ENCODE data around the gene RHBDF2. TPM values are rescaled to one million over a fixed set of nuclear protein-coding genes. Genes with fewer than 3 reads are reported as not detected.
A peak's percentile ranks its signal among the peaks of the same experiment; 100 is the strongest.
"Not testable (repeated sequence)": the region's sequence is repeated elsewhere in the genome, so short reads cannot be mapped to it uniquely, and the experiment has no call there.

The RHBDF2 gene
- total RNA-seq, 4 donors from 2014 or later, result 27.0 to 38.5 (median 33.7) TPM

GRCh38 chr17:76510831-76511244 is 9.6 kb upstream of the RHBDF2 start:
- Histone ChIP-seq H3K27ac (no peak overlapping the region), H3K4me3 (no peak overlapping the region), H3K4me1 (peaks cover 6 to 35% (median 10%) of the 10 kb centered on the region in 3 donors), H3K36me3 (no peaks in the 10 kb centered on the region), H3K9me3 (no peaks in the 10 kb centered on the region), H3K27me3 (peaks cover 0 to 26% (median 0%) of the 10 kb centered on the region in 4 donors)
- intact Hi-C loops (cut with DNase I), result no loop called here
- 24 to 48% methylated on average over 5 to 7 of the region's 9 CpGs for WGBS, 2 donors
- TF ChIP-seq POLR2A (IDR thresholded peaks at IDR 0.05) (no peak), CTCF (IDR thresholded peaks at IDR 0.05) (no peak)
- no peak for DNase-seq

- not testable (repeated sequence) for H3K36me3 ChIP-seq, H3K4me3 ChIP-seq, DNase-seq, H3K27ac ChIP-seq, H3K9me3 ChIP-seq
- Histone ChIP-seq H3K4me1 (peaks cover 3 to 25% (median 6%) of the 10 kb centered on the region in 3 donors), H3K27me3 (peaks cover 0 to 26% (median 0%) of the 10 kb centered on the region in 4 donors)
- intact Hi-C loops (cut with DNase I), result loop anchor here (10.0 kb wide), 1 partner anchor 104 kb away; no protein-coding TSS in a partner anchor
- 60 to 69% methylated on average over 9 to 10 of the region's 14 CpGs for WGBS, 2 donors
Observed at GRCh38 chr17:76508472-76509063, 7.3 kb upstream of the RHBDF2 start.

GRCh38 chr17:76506408-76507345 is 5.5 kb upstream of the RHBDF2 start:
- Histone ChIP-seq H3K27ac (no peak overlapping the region), H3K9me3 (no peaks in the 10 kb centered on the region), H3K27me3 (peaks cover 0 to 26% (median 0%) of the 10 kb centered on the region in 4 donors), H3K36me3 (no peaks in the 10 kb centered on the region), H3K4me1 (peaks cover 9 to 25% (median 9%) of the 10 kb centered on the region in 3 donors), H3K4me3 (no peak overlapping the region)
- DNase-seq, result no peak
- TF ChIP-seq CTCF (IDR thresholded peaks at IDR 0.05), result peak; percentile 93 to 99 (median 98)
- no peak for TF ChIP-seq POLR2A (IDR thresholded peaks at IDR 0.05)
- intact Hi-C loops (cut with DNase I), result loop anchor here (2.0 to 10.0 kb wide), 2 partner anchors 40 to 102 kb away; partner anchors contain the start of gene AANAT
- 15 to 49% methylated on average over 5 to 8 of the region's 24 CpGs for WGBS, 2 donors

- TF ChIP-seq POLR2A (IDR thresholded peaks at IDR 0.05) (no peak), CTCF (IDR thresholded peaks at IDR 0.05) (no peak)
- WGBS, 2 donors, result 68 to 77% methylated on average over 7 of the region's 7 CpGs
- Histone ChIP-seq H3K27ac (no peak overlapping the region), H3K9me3 (no peaks in the 10 kb centered on the region), H3K4me1 (peaks cover 6 to 40% (median 18%) of the 10 kb centered on the region in 3 donors), H3K4me3 (no peak overlapping the region), H3K27me3 (peaks cover 0 to 26% (median 0%) of the 10 kb centered on the region in 4 donors), H3K36me3 (no peaks in the 10 kb centered on the region)
- DNase-seq, result no peak
- intact Hi-C loops (cut with DNase I), result loop anchor here (10.0 kb wide), 1 partner anchor 99 kb away; no protein-coding TSS in a partner anchor
Observed at GRCh38 chr17:76504117-76504516, 2.9 kb upstream of the RHBDF2 start.

GRCh38 chr17:76502341-76503211 is 1.4 kb upstream of the RHBDF2 start:
- intact Hi-C loops (cut with DNase I), result loop anchor here (10.0 kb wide), 1 partner anchor 98 kb away; no protein-coding TSS in a partner anchor
- H3K36me3 ChIP-seq, result no peaks in the 10 kb centered on the region
- no peak for DNase-seq
- H3K4me3 ChIP-seq, result no peak overlapping the region
- peak overlapping the region; percentile 84 to 94 (median 91) for H3K27ac ChIP-seq
- H3K27me3 ChIP-seq, result peaks cover 0 to 12% (median 0%) of the 10 kb centered on the region in 4 donors
- no peaks in the 10 kb centered on the region for H3K9me3 ChIP-seq
- WGBS, 2 donors, result 75 to 82% methylated on average over 8 of the region's 8 CpGs
- TF ChIP-seq CTCF (IDR thresholded peaks at IDR 0.05) (no peak), POLR2A (IDR thresholded peaks at IDR 0.05) (no peak)
- H3K4me1 ChIP-seq, result peaks cover 14 to 55% (median 33%) of the 10 kb centered on the region in 3 donors
